ENCODE data around the gene SEC14L1.

SEC14L1 gene

GRCh38 chr17:77140878-77141767 lies at the start of gene SEC14L1:
Gene SEC14L1, plus strand, starts transcription at chr17:77140969. Its CDS starts 2,628 bp downstream, at chr17:77143597.
- DNase-seq (ENCODE audit: low read depth): no peak
- H3K4me3 ChIP-seq (ENCODE audit: low read depth, low read length): peak within 1 kb of the TSS; percentile 71
- no peak for TF ChIP-seq CTCF (IDR thresholded peaks at IDR 0.05; ENCODE audit: low read depth, low read length, missing control alignments)

GRCh38 chr17:77092025-77092424 lies 48.7 kb upstream of the SEC14L1 start:
- H3K4me3 ChIP-seq (ENCODE audit: low read depth, low read length): no peak overlapping the region
- TF ChIP-seq CTCF (IDR thresholded peaks at IDR 0.05; ENCODE audit: low read depth, low read length, missing control alignments): no peak
- no peak for DNase-seq (ENCODE audit: low read depth)

GRCh38 chr17:77095461-77095860 lies 45.3 kb upstream of the SEC14L1 start:
- no peak overlapping the region for H3K4me3 ChIP-seq (ENCODE audit: low read depth, low read length)
- no peak for DNase-seq (ENCODE audit: low read depth)
- no peak for TF ChIP-seq CTCF (IDR thresholded peaks at IDR 0.05; ENCODE audit: low read depth, low read length, missing control alignments)

GRCh38 chr17:77096570-77097214 lies 44.1 kb upstream of the SEC14L1 start:
- no peak for DNase-seq (ENCODE audit: low read depth)
- H3K4me3 ChIP-seq (ENCODE audit: low read depth, low read length): no peak overlapping the region
- peak; percentile 78 for TF ChIP-seq CTCF (IDR thresholded peaks at IDR 0.05; ENCODE audit: low read depth, low read length, missing control alignments)

- no peak for DNase-seq (ENCODE audit: low read depth)
- no peak for TF ChIP-seq CTCF (IDR thresholded peaks at IDR 0.05; ENCODE audit: low read depth, low read length, missing control alignments)
- H3K4me3 ChIP-seq (ENCODE audit: low read depth, low read length): no peak overlapping the region
Measured at GRCh38 chr17:77097631-77098180, 43.1 kb upstream of the SEC14L1 start.

- no peak for TF ChIP-seq CTCF (IDR thresholded peaks at IDR 0.05; ENCODE audit: low read depth, low read length, missing control alignments)
- DNase-seq (ENCODE audit: low read depth): no peak
- no peak overlapping the region for H3K4me3 ChIP-seq (ENCODE audit: low read depth, low read length)
Measured at GRCh38 chr17:77098884-77099545, 41.8 kb upstream of the SEC14L1 start.

All from GM12864 (cell line).